Measurements from ENCODE around the gene CARD18.

- TF ChIP-seq CTCF (IDR thresholded peaks at IDR 0.05), result no peak
- no peak for TF ChIP-seq POLR2A (IDR thresholded peaks at IDR 0.05)
- TF ChIP-seq POLR2AphosphoS5 (IDR thresholded peaks at IDR 0.05), result no peak
Measured at GRCh38 chr11:105109855-105110687, 29.5 kb downstream of the CARD18 start.
